Ascending aorta (tissue), 2 donors: ENCODE results near the gene ATG9B. TPM values are rescaled to one million over a fixed set of nuclear protein-coding genes. Genes with fewer than 3 reads are reported as not detected.
"Not testable (repeated sequence)": the region's sequence is repeated elsewhere in the genome, so short reads cannot be mapped to it uniquely, and the experiment has no call there.

ENCODE experiments used
- DNase-seq, 2 donors: peaks; one replicate each; pipeline ENCODE4 v3.0.0-alpha.2; 2019; ENCODE audit warnings: low spot score in 2 of 2
- H3K27ac ChIP-seq, 2 donors: fragments of 200-600 bp; sonication (generic); one replicate each; pipeline ENCODE4 v1.5.1; 2016 to 2017; ENCODE audit warnings: mild to moderate bottlenecking in 1 of 2
- H3K27me3 ChIP-seq: fragments of 200-600 bp; sonication (generic); one replicate; pipeline ENCODE4 v1.5.1; 2017
- H3K36me3 ChIP-seq, 2 donors: fragments of 200-600 bp; sonication (generic); one replicate each; pipeline ENCODE4 v1.5.1; 2016
- H3K4me1 ChIP-seq, 2 donors: fragments of 200-600 bp; sonication (generic); one replicate each; pipeline ENCODE4 v1.5.1; 2016 to 2017; ENCODE audit warnings: mild to moderate bottlenecking in 1 of 2
- H3K4me3 ChIP-seq, 2 donors: fragments of 200-600 bp; sonication (generic); one replicate each; pipeline ENCODE4 v1.5.1; 2016 to 2017; ENCODE audit warnings: mild to moderate bottlenecking in 1 of 2
- H3K9me3 ChIP-seq, 2 donors: fragments of 200-600 bp; sonication (generic); one replicate each; pipeline ENCODE4 v1.5.1; 2016
- intact Hi-C: fragments of 100-400 bp; cut with DNase I; formaldehyde crosslinking; loops from one replicate; pipeline ENCODE4 v1.15.1; 2023
- total RNA-seq: library from RNA; depleted of rRNA; stranded (reverse); fragments of >200 nt; gene quantifications from one replicate; pipeline ENCODE4 v1.1.0, GENCODE V29; 2016
- TF ChIP-seq, protein P1 (sequence below), 3 experiments: fragments of 200-600 bp in 2 of 3; fragments of 450-650 bp in 1 of 3; sonication (generic) in 2 of 3; IDR thresholded peaks; one replicate each; pipeline ENCODE4 v1.5.1; 2016 to 2019; ENCODE audit warnings: antibody characterized with exemption in 3 of 3, mild to moderate bottlenecking in 1 of 3, moderate library complexity in 1 of 3

The ATG9B gene
- total RNA-seq, 1 donor from 2014 or later: not detected

DNA sequence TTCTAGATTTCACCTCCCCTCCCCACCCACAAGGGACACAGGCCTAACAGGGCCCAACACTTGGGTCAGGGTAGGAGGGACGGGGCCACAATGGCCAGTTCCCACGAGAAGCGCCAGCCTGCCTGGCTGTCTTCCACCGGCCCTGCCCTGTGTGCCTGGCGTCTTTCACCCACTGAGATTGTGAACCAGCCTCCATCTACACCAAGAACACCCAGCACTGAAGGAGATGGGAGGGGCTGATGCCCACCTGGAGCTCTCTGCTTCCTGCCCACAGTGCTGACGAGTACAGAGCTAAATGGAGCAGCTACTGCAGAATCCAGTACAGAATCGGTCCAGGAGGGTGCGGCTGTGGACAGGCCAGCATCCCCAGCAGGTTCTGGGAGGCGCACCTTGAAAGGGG is 21.7 kb upstream of the ATG9B start:
- peaks cover 6 to 14% of the 10 kb centered on the region in 2 donors for H3K36me3 ChIP-seq
- no peaks in the 10 kb centered on the region for H3K9me3 ChIP-seq
- DNase-seq: no peak
- H3K4me1 ChIP-seq: peaks cover 0 to 1% of the 10 kb centered on the region in 2 donors
- TF ChIP-seq, protein P1, sequence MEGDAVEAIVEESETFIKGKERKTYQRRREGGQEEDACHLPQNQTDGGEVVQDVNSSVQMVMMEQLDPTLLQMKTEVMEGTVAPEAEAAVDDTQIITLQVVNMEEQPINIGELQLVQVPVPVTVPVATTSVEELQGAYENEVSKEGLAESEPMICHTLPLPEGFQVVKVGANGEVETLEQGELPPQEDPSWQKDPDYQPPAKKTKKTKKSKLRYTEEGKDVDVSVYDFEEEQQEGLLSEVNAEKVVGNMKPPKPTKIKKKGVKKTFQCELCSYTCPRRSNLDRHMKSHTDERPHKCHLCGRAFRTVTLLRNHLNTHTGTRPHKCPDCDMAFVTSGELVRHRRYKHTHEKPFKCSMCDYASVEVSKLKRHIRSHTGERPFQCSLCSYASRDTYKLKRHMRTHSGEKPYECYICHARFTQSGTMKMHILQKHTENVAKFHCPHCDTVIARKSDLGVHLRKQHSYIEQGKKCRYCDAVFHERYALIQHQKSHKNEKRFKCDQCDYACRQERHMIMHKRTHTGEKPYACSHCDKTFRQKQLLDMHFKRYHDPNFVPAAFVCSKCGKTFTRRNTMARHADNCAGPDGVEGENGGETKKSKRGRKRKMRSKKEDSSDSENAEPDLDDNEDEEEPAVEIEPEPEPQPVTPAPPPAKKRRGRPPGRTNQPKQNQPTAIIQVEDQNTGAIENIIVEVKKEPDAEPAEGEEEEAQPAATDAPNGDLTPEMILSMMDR (IDR thresholded peaks at IDR 0.05): no peak
- H3K27me3 ChIP-seq: no peaks in the 10 kb centered on the region
- H3K4me3 ChIP-seq: no peak overlapping the region
- no peak overlapping the region for H3K27ac ChIP-seq
- intact Hi-C loops: no loop called here

DNA sequence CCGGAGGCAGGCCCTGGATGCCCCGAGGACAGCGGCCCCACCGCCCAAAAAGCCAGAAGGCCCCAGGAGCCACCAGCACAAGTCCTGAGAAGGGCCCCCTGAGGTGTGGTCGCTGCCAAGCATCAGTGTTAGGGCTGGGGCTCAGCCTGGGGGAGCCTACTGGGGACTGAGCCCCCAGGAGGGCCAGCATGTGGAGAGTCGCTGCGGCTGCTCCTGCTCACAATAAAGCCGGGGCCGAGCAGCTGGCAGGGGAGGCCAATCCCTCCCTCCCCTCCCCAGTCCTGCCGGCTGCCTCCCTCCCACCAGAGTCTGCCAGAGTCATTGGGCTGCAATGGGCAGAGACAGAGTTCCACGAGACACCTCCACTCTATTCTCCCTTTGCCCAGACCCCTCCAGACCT is 21.0 kb upstream of the ATG9B start:
- Histone ChIP-seq H3K27me3 (no peaks in the 10 kb centered on the region), H3K4me1 (no peaks in the 10 kb centered on the region), H3K4me3 (no peak overlapping the region), H3K27ac (no peak overlapping the region), H3K9me3 (no peaks in the 10 kb centered on the region), H3K36me3 (peaks cover 6 to 14% of the 10 kb centered on the region in 2 donors)
- TF ChIP-seq, protein P1 (IDR thresholded peaks at IDR 0.05): no peak
- intact Hi-C loops: no loop called here
- DNase-seq: no peak

DNA sequence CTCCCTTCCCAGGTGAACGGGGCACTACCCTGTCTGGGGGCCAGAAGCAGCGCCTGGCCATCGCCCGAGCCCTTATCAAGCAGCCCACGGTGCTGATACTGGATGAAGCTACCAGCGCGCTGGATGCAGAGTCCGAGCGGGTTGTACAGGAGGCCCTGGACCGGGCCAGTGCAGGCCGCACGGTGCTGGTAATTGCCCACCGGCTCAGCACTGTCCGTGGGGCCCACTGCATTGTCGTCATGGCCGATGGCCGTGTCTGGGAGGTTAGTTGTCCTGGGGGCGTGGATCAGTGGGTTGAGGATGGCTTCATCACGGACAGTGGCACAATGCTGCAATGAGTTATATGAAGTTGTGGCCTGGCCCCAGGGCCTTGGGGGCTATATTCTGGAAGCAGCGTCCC is 19.7 kb upstream of the ATG9B start:
- TF ChIP-seq, protein P1 (IDR thresholded peaks at IDR 0.05): no peak
- Histone ChIP-seq H3K27me3 (no peaks in the 10 kb centered on the region), H3K9me3 (no peaks in the 10 kb centered on the region), H3K36me3 (peaks cover 6 to 14% of the 10 kb centered on the region in 2 donors), H3K4me3 (no peak overlapping the region), H3K27ac (no peak overlapping the region), H3K4me1 (peaks cover under 1 to 1% of the 10 kb centered on the region in 2 donors)
- intact Hi-C loops: no loop called here
- no peak for DNase-seq

DNA sequence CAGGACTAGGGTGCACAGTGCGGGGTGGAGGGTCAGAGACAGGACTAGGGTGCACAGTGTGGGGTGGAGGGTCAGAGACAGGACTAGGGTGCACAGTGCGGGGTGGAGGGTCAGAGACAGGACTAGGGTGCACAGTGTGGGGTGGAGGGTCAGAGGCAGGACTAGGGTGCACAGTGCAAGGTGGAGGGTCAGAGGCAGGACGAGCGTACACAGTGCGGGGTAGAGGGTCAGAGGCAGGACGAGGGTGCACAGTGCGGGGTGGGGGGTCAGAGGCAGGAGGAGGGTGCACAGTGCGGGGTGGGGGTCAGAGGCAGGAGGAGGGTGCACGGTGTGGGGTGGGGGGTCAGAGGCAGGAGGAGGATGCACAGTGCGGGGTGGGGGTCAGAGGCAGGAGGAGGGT is 19.2 kb upstream of the ATG9B start:
- H3K4me3 ChIP-seq, intact Hi-C loops, H3K4me1 ChIP-seq, DNase-seq, H3K9me3 ChIP-seq, H3K27ac ChIP-seq, H3K27me3 ChIP-seq: not testable (repeated sequence)
- peaks cover 6 to 14% of the 10 kb centered on the region in 2 donors for H3K36me3 ChIP-seq

DNA sequence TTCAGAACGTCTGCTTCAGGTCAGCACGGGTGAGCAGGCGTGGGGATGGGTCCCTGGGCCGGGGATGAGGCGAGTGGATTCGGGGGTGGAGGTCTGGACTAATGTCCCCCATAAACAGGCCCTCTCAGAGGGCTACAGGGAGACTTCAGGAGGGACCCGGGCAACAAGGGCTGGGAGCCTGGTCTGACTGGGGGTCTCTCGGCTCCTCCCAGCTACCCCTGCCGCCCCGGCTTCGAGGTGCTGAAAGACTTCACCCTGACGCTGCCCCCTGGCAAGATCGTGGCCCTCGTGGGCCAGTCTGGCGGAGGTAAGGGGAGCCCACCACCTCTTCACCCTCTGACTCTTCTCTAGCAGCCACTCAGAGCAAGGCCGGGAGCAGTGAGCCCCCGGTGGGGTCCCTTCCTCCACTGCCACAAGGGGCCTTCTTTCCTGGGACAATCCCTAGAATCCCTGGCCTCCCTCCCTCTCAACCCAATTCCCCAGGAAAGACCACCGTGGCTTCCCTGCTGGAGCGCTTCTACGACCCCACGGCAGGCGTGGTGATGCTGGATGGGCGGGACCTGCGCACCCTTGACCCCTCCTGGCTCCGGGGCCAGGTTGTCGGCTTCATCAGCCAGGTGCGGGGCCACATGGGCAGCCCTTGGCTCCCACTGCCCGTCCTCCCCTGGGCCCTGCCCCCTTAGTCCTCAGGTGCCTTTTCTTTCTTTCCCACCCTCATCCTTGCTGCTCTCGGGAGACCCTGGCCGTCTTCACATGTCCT is 16.5 kb upstream of the ATG9B start:
- TF ChIP-seq, protein P1 (IDR thresholded peaks at IDR 0.05): no peak
- intact Hi-C loops: no loop called here
- peaks cover 16 to 29% of the 10 kb centered on the region in 2 donors for H3K36me3 ChIP-seq

DNA sequence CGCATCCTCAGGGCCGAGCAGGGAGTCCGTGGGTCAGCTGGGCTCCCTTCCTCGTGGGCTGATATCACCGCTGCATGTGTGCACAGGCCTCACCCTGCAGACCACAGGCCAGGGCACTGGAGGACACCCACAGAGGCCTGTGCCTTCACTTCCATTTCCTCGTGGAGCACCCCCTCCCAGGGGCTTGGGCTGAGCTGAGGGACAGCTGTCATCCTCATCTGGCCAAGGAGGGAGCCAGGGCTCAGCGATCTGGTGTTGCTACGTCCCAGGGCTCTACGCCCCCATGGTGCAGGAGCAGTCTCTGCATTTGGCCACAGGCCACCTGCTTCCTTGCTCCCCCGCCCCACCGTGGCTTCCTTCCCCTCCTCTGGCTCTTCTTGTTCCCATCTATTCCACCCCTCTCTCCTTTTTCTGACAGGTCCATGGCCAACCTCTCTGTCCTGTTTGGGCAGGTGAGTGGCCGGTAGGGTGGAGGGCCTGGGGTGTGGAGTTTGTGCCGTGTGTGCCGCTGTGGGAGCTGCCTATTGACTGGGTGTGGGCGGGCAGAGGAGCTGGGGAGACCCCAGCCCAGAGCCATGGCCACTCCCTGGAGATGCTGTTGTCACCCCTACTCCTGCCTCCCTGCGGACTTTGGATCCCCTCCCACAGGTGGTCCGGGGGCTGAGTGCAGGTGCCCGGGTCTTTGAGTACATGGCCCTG is 15.7 kb upstream of the ATG9B start:
- Histone ChIP-seq H3K9me3 (no peaks in the 10 kb centered on the region), H3K4me3 (no peak overlapping the region), H3K27me3 (no peaks in the 10 kb centered on the region), H3K36me3 (peaks cover 20 to 32% of the 10 kb centered on the region in 2 donors), H3K27ac (peak overlapping the region; percentile 52 to 62), H3K4me1 (peaks cover 6 to 9% of the 10 kb centered on the region in 2 donors)
- intact Hi-C loops: loop anchor here (2.0 kb wide), 1 partner anchor 17 kb away; the partner anchor contains the start of gene CDK5
- no peak for DNase-seq
- TF ChIP-seq, protein P1 (IDR thresholded peaks at IDR 0.05): no peak

More for the DNA sequence above, 16.5 kb upstream of the ATG9B start:
- no peak overlapping the region for H3K27ac ChIP-seq
- no peaks in the 10 kb centered on the region for H3K27me3 ChIP-seq
- H3K4me3 ChIP-seq: no peak overlapping the region
- no peaks in the 10 kb centered on the region for H3K9me3 ChIP-seq
- DNase-seq: no peak
- peaks cover 6 to 9% of the 10 kb centered on the region in 2 donors for H3K4me1 ChIP-seq
